Hepatocyte (in vitro differentiated cells): ENCODE measurements around the gene ROR2.

Experiments used
- EZH2 ChIP-seq: fragments of 200-600 bp; sonication (generic); IDR thresholded peaks from 2 replicates; pipeline ENCODE4 v1.6.1; 2016; ENCODE audit warnings: antibody characterized with exemption, mild to moderate bottlenecking, borderline replicate concordance
- TF ChIP-seq, protein P1 (sequence below): fragments of 200-600 bp; sonication (generic); IDR thresholded peaks from 2 replicates; pipeline ENCODE4 v1.5.1; 2016; ENCODE audit warnings: antibody characterized with exemption, mild to moderate bottlenecking; ENCODE audit not compliant: poor library complexity

DNA sequence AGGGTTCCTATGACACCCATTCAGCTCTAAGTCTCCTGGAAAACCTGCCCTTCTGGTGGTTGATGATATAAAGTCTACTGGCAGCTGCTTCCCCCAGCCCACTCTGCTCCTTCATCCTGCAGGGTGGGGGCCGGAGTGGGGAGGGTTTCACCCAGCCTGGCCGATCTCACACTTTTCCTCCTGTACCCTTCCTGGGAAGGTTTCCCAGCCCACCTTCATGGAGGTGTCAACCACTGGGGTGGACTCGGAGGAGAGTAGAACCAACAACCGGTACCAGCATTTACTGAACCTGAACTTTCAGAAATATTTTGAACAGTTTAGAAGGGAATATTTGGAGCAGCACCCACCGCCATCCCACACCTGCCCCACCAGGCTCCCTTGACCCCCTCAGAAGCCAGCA is 30.4 kb downstream of the ROR2 start:
- TF ChIP-seq, protein P1, sequence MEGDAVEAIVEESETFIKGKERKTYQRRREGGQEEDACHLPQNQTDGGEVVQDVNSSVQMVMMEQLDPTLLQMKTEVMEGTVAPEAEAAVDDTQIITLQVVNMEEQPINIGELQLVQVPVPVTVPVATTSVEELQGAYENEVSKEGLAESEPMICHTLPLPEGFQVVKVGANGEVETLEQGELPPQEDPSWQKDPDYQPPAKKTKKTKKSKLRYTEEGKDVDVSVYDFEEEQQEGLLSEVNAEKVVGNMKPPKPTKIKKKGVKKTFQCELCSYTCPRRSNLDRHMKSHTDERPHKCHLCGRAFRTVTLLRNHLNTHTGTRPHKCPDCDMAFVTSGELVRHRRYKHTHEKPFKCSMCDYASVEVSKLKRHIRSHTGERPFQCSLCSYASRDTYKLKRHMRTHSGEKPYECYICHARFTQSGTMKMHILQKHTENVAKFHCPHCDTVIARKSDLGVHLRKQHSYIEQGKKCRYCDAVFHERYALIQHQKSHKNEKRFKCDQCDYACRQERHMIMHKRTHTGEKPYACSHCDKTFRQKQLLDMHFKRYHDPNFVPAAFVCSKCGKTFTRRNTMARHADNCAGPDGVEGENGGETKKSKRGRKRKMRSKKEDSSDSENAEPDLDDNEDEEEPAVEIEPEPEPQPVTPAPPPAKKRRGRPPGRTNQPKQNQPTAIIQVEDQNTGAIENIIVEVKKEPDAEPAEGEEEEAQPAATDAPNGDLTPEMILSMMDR, result no peak
- no peak for TF ChIP-seq EZH2
